SIG-M5 treated with dmso at 0.1 percent for 504 hours (cell line): ENCODE data around the gene RAD51B.
"Not testable (repeated sequence)": the region's sequence is repeated elsewhere in the genome, so short reads cannot be mapped to it uniquely, and the experiment has no call there.

ENCODE experiments used
- DNase-seq: peaks from one replicate; lab custom pipeline; 2025; ENCODE audit not compliant: unreplicated experiment; lab: John Stamatoyannopoulos, UW

Gene RAD51B

DNA sequence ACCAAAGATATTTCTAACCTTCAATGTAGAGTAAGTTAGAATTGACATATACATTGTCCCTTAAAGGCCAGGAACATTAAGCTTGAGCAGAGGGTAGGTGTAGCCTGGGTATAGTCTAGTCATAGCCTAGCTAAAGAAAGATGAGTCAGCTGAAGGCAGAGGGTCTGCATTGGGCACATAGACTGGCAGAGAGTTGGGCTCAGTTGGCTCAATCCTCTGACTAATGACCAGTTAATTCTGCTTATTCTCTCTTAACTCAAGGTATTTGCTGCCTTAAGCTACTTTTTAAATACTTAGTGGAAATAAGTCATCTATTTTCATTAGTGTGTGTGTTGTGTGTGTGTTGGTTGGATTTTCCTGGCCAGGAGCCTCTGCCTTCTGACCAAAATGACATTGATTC lies 467.1 kb downstream of the RAD51B start:
- DNase-seq: no peak

DNA sequence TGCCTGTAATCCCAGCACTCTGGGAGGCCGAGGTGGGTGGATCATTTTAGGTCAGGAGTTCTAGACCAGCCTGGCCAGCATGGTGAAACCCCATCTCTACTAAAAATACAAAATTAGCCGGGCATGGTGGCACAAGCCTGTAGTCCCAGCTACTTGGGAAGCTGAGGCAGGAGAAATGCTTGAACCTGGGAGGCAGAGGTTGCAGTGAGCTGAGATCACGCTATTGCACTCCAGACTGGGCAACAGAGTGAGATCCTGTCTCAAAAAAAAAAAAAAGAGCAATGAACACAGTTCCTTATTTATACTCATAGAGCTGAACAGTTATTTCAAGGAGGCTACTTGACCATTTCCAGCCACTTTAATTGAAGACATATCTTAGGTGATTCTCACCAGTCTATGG lies 469.9 kb downstream of the RAD51B start:
- not testable (repeated sequence) for DNase-seq

DNA sequence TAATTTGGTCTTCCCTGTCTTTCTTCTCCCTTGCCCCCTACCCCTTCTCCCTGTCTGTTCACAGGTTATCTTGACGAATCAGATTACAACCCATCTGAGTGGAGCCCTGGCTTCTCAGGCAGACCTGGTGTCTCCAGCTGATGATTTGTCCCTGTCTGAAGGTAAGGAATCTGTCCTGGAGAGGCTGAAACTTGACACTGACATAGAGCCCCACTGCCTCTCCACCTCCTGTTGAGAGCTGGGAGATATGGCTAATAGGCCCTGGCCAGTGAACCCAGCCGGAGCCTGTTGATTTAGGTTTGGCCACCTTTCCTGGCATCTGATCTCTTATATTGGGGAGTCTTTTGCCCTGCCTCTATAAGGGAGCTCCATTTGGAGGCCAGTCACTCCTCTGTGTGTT lies 472.2 kb downstream of the RAD51B start:
- DNase-seq: no peak

DNA sequence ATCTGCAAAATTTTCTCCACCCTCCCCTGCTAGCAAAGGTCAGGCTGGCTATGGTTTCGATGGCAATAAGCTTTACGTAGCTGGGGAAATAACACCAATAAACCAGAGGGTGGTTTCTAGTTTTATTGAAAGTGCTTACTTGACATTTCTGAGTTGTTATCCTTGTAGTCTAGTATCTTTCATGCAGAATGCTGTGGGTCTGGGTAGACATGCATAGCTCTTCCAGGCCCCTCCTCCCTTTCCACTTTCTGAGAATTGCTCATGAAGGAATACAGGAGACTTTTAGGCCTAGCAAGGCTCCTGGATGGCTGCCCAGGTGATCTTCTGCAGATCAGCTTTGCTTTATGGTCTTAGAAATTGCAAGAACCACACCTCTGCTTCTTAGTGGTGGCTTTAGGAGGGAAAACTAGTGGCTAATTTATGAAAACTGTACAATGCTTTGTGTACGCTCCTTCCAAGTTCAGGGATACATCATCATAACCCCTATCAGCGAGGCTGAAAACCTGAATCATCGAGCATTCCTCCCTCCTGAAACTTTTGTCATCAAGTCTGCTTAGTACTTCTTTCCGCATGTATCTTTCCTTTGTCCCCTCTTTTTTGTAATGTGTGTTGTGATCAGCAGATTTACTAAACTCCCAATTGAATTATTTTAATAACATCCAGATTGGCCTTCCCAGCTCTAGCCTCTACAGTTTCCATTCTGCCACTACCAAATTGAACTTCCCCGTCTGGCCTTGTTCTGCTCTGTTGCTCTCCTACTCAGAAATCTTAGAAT lies 473.0 kb downstream of the RAD51B start:
- DNase-seq: no peak

DNA sequence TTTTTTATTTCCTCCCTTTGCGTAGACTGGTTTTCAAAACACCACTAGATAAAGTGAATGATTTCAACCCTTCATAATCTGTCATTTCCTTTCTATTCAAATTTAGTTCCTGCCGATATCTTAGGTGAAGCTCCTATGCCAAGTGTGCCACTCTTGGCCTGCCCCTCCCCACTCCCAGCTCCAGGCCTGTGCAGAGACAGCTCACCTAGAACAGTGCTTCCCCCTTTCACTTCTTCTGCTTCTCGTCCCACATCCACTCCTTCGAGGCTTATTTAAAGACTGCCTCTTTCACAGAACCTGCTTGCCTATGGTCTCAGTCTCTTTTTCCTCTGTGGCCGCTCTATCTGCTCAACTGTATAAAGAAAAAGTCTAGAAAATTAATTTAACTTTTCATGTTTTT lies 473.8 kb downstream of the RAD51B start:
- no peak for DNase-seq

DNA sequence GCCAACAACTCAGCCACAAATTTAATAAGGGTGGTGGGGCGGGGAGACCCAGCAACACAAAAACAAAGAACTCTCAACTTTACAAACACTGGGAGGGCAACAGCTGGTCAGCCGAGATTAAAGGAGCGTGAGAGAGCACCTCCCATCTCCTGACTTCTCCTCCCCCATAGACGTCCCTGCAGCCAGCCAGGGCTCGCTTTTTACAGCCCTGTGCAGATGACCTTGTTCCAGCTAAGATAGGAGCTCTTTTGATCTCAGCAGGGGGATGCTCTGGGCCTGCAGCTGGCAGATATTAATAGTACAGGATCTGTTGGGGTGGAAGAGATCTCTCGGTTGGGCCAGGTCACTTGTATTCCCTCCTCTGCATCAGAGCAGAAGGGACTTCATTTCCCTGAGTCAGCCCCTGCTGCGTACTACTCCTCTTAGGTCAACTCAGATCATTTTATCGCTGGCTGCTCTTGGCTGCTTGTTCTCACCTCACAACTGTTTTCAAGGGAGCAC lies 475.8 kb downstream of the RAD51B start:
- DNase-seq: no peak

DNA sequence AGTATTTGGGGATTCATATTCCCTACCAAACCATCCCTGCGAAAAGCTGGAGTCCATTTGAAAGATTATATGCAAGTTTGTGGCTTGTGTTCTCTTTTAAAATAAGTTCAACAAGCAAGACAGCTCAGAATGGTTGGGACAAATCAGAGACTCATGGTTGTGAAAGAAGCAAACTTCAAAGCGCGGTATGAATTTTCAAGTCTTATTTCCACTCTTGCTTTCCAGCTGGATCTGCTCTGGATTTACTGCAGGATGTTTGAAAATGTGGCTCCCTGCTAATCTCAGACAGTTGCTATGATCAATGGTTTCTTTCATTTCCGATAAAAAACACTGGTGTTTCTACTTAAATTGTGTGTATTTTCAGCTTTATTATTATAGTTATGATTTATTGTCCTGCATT lies 477.5 kb downstream of the RAD51B start:
- no peak for DNase-seq

DNA sequence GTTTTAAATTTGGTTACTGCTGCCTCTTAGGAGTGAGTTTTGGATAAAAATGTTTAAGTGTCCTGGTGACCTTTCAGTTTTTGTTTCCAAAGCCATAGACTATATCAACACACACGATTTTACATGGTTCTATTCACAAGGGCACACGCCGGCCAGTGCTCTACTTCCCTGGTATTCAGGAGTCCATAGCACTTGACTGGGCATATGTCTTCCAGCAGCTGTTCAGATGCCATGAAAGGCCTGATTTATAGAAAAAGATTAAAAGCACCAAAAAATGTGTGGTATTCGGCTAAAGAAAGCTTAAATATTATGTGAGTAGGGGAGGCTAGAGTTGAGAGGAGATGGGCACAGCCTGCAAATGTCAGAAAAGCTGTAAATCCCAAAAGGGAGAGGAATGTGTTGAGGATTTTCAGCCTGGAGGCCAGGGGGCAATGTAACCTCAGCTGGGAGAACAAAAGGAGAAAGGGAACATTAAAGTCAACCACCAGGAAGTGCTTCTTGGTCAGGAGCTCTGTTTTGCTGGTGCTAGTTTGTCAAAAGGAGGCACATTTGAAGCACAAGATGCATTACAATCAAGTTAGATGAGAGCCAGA lies 478.4 kb downstream of the RAD51B start:
- DNase-seq: no peak

DNA sequence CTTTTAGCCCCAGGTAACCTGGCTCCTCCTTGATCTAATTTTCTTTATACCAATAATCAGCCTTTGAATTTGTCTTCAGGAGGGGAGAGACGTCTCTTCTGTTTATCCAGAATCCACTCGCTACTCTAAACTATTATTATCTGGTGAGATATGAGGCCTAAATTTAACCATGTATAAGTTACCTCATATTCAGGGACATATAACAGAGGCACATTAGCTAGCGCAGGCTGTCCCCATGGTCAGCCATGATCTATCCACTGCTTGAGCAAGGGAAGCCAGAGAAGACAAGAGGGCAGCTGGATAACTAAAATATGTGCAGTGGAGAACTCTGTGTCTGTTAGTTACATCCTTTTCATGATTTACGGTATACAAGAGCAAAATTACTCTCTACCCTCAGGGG lies 481.0 kb downstream of the RAD51B start:
- no peak for DNase-seq

DNA sequence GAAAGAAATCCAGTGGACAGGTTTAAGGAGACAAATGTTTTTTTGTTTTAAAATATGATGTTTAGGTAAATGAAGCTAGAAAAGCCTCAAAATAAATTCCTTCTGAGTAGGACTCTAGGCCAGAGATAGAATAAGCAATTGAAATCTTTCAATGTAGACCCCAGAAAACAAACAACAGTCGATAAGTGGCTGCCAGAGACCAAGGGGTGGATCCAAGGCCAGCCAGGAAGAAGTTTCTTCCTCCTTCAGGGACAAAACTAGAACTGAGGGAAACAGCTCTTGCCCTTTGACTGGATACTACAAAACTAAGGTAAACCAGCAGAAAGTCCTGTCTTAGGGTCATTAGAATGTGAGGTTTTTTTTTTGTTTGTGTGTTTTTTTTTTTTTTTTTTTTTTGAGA lies 481.6 kb downstream of the RAD51B start:
- DNase-seq: no peak

DNA sequence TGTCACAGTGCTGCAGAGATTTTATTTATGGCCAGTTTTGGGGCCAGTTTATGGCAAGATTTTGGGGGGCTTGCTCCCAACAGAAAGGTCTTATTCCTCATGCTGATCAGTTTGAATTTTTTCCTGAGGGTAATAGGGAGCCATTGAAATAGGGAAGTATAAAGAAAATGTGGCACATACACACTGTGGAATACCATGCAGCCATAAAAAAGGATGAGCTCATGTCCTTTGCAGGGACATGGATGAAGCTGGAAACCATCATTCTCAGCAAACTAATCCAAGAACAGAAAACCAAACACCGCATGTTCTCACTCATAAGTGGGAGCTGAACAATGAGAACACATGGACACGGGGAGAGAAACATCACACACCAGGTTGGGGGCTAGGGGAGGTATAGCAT lies 483.4 kb downstream of the RAD51B start:
- DNase-seq: not testable (repeated sequence)

DNA sequence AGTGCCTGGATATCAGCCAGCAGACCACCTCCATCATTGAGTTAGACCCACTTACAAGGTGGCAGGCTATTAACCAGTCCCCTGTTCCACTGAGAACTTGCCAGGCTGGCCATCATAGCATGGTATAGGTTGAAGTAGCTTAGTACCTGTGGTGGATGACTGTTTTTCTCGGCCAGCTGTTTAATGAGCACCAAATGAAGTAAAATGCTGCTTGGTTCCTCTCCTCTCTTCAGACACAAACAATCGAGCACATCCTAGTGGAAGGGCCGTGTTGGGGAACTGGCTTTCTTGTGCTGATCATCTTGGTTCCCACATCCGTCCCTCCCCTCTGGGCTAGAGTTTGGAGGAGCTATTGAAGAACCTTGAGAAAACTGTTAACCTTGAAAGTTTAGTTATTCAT lies 486.2 kb downstream of the RAD51B start:
- no peak for DNase-seq

DNA sequence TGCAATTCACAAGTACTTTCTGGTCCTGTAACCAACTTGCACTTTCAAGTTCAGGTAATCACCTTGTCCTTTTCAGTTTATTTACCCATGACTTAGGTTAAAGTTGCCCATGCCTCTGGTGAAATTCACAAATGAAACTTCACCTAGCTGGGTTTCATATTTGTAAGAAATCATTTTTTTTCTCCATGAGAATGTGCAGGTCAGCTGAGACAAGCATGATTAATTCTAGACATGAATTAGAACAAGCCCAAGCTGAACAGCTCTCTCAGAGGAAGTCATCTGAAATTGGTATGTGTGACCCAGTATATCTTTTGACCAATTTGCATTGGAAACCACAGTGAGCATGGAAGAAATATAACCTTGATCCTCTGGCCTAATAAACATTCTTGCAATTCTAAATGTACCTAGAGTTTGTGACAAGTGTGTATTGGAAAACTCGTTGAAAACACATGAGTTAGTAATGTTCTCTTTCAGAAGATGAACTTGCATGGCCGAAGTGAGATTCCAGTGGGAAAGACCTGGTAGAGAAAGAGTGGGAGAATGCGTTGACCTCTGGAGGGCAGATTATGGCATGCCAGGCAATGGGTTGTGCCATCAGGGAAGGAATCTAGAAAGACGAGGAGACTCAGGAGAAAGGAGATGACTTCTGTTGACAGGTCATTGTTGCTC lies 486.8 kb downstream of the RAD51B start:
- DNase-seq: peak; percentile 31

DNA sequence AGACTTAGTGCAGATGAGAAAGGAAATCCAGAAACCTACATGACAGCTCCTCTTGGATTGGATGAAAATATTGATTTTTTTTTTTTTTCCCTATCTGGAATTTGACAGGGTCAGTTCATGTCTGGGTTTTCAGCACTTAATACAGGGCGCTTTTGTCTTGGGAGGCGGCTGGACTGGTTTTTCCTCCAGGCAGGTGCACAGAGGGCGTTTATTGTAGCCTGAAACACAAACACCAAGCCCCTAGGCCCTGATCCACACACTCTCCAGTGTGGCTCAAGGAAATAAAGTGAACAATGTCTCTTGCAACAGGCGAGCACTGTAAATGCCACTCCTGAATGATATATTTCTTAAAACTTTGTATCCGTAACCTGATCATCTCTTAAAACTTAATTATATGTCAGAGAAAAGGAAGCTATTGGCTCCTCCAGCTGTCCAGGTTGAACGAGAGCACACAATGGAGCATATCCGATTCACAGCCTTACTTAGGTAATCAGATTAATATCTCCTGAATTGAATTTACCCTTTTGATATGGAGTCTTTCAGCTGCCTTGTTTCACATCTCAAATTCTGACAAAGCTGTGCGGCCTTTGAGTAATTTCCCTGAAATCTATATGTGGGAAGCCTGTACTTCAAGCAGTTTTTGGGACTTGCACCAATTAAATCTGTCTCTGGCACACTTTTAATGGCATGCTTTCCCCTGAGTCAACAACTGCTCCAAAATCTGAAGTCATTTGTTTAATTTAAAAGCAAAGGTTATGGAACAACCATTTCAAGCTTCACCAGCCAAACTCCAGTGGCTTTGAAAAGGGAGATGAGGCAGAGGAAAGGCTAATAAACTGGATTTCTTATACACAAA lies 487.6 kb downstream of the RAD51B start:
- peak; percentile 82 for DNase-seq

DNA sequence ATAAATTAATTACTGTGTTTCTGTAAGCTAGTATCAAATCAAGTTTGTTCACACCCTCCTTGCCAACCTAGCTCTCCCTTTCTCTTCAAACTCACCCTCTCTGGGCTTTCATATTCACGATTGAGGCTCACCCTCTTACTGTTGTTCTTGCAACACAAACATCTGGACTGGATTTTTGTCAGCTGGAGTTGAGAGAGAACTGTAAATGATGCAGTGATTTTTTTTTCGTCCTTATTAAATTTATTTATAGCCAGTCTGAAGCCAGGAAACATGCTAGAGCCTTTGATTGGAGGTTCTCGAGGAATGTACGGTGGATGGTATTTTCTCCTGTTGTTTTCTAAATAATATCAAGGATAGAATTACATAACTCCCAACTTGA lies 488.2 kb downstream of the RAD51B start:
- DNase-seq: no peak

DNA sequence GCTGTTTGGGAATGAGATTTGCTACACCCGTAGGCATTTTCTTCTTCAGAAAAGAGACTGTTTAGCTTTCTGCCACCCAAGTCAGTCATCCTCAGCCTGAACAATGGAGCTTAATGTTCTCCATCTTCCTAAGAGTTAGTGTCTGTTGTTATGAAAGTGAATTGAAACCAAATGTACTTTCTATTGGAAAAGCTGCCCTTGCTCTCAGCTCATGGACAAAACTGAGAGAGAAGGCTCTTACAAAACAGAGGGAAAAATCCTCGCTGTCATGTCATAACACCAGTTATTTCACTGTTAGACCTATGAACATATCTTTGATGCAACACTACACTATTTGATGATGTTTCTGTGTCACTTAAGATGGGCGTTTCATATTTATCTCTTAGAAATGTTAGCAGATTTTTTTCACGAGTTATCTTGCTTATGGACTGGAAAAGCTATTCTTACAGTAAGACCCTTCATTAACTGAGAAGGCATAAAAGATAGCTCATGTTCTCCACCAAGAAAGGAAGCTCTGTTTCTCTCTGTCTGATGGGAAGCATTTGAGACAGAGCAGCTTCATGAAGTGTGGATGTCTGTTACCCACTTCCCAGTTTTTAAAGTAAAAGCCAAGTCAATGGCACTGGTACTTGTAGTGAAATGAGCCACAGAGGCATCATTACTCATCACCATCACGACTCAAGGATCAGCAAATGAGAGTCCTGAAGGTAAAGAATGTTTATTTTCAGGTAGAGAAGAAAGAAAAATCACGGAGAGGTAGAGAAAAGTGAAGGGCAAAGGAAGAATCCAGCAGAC lies 489.3 kb downstream of the RAD51B start:
- no peak for DNase-seq

DNA sequence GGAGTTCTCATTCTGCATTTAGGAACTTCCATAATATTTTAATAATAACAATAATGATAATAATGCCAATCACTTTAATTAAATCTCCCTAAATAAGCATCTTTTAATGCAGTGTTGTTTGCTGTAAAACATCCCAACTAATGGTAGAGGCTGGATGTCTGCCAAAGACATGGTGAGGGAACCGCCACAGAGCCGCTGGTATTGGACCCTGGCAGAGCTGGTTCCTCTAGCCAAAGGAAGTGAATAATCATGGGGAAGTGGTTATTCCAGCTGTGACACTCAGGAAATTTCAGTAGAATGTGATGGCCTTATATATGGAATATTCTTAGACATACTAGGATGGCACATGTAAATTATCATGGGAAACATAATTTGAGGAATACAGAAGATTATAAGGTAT lies 490.0 kb downstream of the RAD51B start:
- no peak for DNase-seq

DNA sequence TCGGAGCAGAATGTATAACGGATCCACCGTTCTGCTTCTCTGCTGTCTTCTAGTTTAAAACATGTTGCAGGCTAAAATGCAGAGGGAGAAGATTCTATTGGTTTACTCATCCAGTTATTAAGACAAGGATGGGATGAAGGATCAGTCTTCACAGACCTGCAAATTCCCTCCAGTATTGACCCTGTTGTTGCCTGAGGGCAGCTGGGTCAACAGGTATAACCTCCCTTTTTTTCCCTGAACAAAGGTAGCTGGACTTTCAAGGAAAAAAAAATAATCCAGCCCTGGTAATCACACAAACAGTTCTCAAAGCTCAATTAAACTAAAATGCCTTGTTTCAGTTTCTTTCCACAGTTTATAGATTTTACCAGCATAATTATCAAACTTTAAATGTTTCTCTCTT lies 492.7 kb downstream of the RAD51B start:
- no peak for DNase-seq

DNA sequence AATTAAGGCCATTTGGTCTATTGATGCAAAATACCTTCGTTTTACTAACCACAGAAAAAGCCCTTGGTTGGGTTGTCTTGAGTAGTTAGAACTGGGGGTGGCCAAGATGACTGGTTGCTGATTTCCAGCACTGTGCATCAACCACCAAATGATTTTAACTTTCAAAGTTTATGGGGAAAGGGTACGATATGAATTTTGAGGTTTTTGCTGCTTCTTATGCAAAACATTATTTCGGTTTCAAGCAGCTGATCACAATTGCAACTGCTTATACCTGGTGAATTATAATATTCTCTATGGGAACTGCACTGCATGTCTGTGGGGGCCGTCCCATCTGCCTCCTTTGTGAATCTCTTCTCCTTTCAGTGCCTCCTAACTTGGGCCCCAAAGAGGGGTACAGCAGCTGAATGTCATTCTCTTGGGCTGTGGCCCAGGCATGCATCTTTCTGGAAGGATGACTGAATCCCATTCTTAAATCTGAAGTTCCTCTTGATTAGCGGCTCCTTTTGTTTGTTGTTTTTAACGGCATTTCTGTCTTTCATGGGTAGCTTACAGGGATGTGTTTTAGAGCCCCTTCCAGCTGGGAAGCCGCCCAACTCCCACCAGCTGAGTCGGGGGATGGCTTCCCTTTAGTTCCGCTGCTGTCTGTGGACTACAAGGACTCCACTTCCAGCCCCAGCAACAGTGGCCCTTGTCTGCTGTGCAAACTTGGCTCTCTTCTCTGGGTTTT lies 493.5 kb downstream of the RAD51B start:
- no peak for DNase-seq

DNA sequence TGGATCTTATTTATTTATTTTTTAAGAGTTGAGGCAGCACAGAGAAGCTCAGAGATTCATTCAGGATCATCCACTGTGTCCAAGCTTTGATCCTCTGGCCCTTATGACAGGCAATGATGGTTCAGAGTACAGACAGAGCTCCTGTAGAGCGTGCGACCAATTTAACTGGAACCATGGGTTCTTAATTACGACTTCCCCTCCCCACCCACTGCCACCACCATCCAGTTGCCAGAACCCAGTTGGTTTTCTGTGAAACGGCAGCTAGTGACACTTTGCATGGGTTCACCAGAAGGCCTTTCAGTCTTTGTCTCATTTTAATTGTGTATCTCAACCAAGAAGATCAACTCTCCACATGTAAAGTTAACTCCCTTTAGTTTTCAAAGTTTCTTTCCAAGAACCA lies 495.1 kb downstream of the RAD51B start:
- DNase-seq: no peak
